GM12874 (cell line): ENCODE results near the gene RALGPS1.

ENCODE experiments used
- TF ChIP-seq, protein P1 (sequence below): IDR thresholded peaks from 2 replicates; pipeline ENCODE4 v1.5.1; 2011; ENCODE audit warnings: low read depth, mild to moderate bottlenecking, control low read depth, low read length, moderate library complexity; ENCODE audit not compliant: insufficient read depth

The RALGPS1 gene

DNA sequence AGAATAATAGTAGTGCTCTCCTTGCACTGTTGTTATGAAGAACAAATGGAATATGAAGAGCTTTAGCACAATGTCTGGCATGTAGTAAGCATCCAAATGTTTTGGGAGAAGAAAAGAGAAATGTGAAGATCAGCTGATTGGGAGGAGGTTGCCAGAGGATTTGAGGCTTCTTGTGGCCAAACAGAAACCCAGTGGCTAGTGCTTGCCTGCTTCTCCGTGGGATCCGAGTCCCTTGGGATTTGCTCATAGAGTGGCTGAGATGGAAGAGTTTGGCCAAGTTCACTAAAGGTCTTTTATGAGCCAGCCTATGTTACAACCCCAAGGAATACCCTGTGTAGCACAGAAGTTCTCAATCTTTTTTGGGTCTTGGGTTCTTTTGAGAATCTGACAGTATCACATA is 121.9 kb downstream of the RALGPS1 start:
- TF ChIP-seq, protein P1, sequence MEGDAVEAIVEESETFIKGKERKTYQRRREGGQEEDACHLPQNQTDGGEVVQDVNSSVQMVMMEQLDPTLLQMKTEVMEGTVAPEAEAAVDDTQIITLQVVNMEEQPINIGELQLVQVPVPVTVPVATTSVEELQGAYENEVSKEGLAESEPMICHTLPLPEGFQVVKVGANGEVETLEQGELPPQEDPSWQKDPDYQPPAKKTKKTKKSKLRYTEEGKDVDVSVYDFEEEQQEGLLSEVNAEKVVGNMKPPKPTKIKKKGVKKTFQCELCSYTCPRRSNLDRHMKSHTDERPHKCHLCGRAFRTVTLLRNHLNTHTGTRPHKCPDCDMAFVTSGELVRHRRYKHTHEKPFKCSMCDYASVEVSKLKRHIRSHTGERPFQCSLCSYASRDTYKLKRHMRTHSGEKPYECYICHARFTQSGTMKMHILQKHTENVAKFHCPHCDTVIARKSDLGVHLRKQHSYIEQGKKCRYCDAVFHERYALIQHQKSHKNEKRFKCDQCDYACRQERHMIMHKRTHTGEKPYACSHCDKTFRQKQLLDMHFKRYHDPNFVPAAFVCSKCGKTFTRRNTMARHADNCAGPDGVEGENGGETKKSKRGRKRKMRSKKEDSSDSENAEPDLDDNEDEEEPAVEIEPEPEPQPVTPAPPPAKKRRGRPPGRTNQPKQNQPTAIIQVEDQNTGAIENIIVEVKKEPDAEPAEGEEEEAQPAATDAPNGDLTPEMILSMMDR, result no peak

DNA sequence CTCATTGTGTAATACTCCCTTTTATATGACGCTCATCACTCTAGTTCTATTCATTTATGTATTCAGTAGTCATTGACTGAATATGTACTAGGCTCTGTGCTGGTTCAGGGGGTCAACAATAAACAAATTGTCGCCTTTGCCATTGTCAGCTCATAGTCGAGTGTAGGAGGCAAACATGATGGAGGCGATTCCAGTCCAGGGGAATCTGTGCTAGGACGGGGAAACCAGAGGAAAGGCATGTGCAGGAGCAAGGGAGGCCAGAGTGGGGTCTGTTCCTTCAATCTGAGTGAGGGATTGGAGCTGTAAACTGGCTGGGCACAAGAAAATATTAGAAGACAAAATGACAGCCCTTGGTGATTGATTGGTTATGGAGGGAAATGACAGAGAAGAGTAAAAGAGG is 123.9 kb downstream of the RALGPS1 start:
- TF ChIP-seq, protein P1, result no peak

DNA sequence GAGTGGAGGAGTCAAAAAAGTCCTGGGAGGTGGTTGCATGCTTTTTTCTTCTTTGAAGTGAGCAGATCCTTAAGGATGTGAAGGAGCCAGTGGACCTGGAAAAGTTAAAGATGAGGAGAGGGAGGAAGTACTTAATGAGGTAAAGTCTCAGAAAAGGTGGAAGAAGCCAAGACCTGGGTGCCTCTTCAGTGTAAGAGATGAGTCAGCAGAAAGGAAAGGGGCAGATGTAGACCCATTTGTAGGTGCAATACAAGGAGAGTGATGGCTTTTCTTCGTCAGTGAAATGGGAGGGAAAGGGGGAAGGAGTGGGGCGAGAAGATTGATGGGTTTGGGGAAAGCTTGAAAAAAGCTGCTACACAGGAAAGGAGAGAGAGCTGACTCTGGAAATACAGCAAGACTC is 124.9 kb downstream of the RALGPS1 start:
- TF ChIP-seq, protein P1, result no peak

DNA sequence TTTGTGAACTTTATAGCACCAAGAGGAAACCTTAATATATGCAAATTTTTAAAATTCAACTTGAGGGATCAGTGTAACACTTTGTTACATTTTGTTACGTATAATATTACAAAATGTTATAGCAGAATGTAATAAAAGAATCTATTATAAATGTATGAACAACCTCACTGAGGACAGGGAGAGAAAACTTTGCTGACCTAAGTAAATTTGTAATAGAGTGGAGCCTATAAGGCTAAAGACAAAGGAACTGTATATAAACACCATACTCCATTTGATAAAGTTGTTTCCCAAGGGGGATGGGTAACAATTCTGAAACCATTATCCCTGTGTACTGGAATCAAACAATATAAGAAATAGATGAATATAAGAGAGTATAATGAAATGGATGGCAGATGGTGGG is 130.6 kb downstream of the RALGPS1 start:
- TF ChIP-seq, protein P1, result no peak

DNA sequence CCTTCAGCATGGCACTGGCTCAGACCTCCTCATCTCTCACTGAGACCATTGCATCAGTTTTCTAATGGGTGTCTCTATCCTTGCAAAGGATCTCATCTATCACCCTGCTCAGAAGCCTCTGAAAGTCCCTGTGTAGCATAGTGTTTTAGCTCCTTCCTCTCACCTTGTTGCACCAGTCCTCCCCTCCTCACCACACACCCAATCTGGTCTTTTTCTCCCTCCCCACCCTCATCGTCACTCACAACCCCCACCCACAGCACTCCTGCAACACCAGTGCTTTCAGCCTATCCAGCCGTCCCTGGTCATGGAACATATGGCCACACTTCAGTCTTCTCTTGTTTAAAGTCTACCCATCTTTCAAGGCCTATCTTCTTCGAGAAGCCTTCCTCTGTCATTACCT is 133.4 kb downstream of the RALGPS1 start:
- TF ChIP-seq, protein P1, result no peak

DNA sequence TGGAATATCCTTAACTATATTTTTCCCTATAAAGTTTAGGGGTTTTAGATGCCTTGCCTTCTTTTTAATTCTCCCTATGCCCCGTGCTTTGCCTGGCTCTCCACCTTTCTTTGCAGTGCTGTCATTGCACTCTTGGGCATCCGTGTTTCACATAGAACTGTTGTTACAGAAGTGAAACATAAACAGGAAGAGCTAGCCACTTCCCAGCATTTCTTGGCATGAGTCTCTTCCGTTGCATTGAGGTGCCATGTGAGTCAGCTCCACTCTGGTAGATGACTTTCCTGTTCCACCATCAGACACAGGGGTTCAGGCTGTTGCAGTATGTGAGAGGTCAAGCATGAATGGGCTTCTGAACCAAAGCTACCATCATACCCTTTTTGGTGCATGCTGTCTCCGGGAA is 134.5 kb downstream of the RALGPS1 start:
- TF ChIP-seq, protein P1, result no peak

DNA sequence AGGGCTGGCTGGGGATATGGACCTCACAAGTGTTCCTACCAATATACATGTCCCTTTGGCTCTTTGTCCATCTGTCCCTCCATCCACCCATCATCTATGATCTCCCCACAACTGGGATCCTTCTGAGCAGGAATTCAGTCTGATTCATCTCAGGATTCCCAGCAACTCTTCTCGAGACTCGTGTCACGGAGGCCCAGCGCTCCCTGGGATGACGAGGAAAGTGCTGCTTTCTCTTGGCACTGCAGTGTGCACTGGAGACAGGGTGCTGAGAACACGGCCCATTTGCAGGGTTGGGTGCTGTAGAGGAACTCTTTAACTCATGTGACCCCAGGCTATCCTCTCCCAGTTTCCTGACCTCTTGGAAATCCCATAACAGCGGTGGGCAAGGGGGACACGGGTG is 135.0 kb downstream of the RALGPS1 start:
- TF ChIP-seq, protein P1, result no peak

DNA sequence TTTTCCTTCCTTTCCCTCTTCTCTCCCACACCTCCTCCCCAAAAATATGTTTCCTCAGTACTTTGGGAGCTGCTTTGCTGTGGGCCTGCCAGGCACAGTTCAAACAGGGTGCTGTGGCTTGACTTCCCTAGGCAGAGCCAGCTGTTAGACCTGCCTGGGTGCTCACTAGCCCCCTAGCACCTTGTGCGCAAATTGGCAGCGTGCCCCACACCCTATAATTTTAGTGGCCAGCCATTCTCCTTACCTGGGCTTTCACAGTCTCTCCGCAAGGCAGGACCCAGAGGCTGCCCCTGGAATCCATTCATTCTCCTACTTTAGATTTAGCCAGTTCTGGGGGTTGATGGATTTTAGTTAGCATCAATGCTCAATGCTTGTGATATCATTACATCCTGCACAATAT is 135.6 kb downstream of the RALGPS1 start:
- TF ChIP-seq, protein P1, result no peak
